HG03039 (cell line): Measurements from ENCODE around the gene ARMH3.

Source experiments
- ATAC-seq: cut with Tn5 transposase; IDR thresholded peaks from one replicate; pipeline ENCODE4 v1.9.1; 2021; ENCODE audit warnings: mild to moderate bottlenecking, moderate library complexity; ENCODE audit not compliant: unreplicated experiment

Gene ARMH3

GRCh38 chr10:101950213-101950612 is 105.8 kb downstream of the ARMH3 start:
- ATAC-seq, result no peak

GRCh38 chr10:101941871-101942270 is 114.1 kb downstream of the ARMH3 start:
- ATAC-seq, result no peak

GRCh38 chr10:101940916-101941315 is 115.1 kb downstream of the ARMH3 start:
- ATAC-seq, result no peak

- ATAC-seq, result no peak
Observed at GRCh38 chr10:101939729-101940128, 116.2 kb downstream of the ARMH3 start.

GRCh38 chr10:101939008-101939648 is 116.8 kb downstream of the ARMH3 start:
- no peak for ATAC-seq

GRCh38 chr10:101938305-101939007 is 117.5 kb downstream of the ARMH3 start:
- ATAC-seq, result no peak

- ATAC-seq, result no peak
Observed at GRCh38 chr10:101935431-101935830, 120.5 kb downstream of the ARMH3 start.

- ATAC-seq, result no peak
Observed at GRCh38 chr10:101934686-101935305, 121.2 kb downstream of the ARMH3 start.

GRCh38 chr10:101933976-101934375 is 122.0 kb downstream of the ARMH3 start:
- no peak for ATAC-seq

GRCh38 chr10:101932183-101932582 is 123.8 kb downstream of the ARMH3 start:
- no peak for ATAC-seq

- no peak for ATAC-seq
Observed at GRCh38 chr10:101925027-101925426, 130.9 kb downstream of the ARMH3 start.

- no peak for ATAC-seq
Observed at GRCh38 chr10:101923256-101923655, 132.7 kb downstream of the ARMH3 start.

GRCh38 chr10:101922846-101923245 is 133.1 kb downstream of the ARMH3 start:
- no peak for ATAC-seq

GRCh38 chr10:101920546-101920945 is 135.4 kb downstream of the ARMH3 start:
- no peak for ATAC-seq

- no peak for ATAC-seq
Observed at GRCh38 chr10:101919026-101919770, 136.8 kb downstream of the ARMH3 start.

GRCh38 chr10:101912561-101913179 is 143.3 kb downstream of the ARMH3 start:
- no peak for ATAC-seq

GRCh38 chr10:101906586-101907183 is 149.3 kb downstream of the ARMH3 start:
- no peak for ATAC-seq

GRCh38 chr10:101905251-101905650 is 150.7 kb downstream of the ARMH3 start:
- ATAC-seq, result no peak

GRCh38 chr10:101903827-101904550 is 152.0 kb downstream of the ARMH3 start:
- ATAC-seq, result peak; percentile 69

GRCh38 chr10:101902820-101903145 is 153.2 kb downstream of the ARMH3 start:
- ATAC-seq, result no peak
